Sigmoid colon (tissue), 3 donors: ENCODE results near the gene RABEP2.

Source experiments
- POLR2A ChIP-seq, 2 donors: fragments of 450-650 bp; IDR thresholded peaks; one replicate each; pipeline ENCODE4 v1.6.1; 2016; ENCODE audit warnings: antibody characterized with exemption in 2 of 2, mild to moderate bottlenecking in 2 of 2, moderate library complexity in 2 of 2
- TF ChIP-seq, protein P1 (sequence below), 4 experiments: fragments of 450-650 bp in 3 of 4; fragments of 200-600 bp in 1 of 4; IDR thresholded peaks; one replicate each; pipeline ENCODE4 v1.5.1; 2016 to 2019; ENCODE audit warnings: antibody characterized with exemption in 4 of 4, mild to moderate bottlenecking in 3 of 4, moderate library complexity in 2 of 4

DNA sequence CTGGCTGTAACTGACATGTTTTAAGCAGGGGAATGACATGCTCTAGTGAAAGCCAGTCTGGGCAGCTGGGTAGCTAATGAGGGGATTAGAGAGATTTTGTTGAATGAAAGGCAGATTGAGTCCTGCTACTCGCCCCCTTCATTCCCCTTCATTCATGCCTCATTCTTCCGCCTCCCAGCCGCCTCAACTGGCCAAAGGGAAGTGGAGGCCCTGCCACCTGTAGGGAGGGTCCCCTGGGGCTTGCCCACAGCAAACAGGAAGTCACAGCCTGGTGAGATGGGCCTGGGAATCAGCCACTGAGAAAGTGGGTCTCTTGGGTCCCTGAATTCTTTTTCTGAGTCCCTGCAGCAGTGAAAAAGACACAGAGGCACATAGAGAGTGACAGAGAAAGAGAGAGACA is 5.6 kb upstream of the RABEP2 start:
- no peak for TF ChIP-seq POLR2A (IDR thresholded peaks at IDR 0.05)
- TF ChIP-seq, protein P1, sequence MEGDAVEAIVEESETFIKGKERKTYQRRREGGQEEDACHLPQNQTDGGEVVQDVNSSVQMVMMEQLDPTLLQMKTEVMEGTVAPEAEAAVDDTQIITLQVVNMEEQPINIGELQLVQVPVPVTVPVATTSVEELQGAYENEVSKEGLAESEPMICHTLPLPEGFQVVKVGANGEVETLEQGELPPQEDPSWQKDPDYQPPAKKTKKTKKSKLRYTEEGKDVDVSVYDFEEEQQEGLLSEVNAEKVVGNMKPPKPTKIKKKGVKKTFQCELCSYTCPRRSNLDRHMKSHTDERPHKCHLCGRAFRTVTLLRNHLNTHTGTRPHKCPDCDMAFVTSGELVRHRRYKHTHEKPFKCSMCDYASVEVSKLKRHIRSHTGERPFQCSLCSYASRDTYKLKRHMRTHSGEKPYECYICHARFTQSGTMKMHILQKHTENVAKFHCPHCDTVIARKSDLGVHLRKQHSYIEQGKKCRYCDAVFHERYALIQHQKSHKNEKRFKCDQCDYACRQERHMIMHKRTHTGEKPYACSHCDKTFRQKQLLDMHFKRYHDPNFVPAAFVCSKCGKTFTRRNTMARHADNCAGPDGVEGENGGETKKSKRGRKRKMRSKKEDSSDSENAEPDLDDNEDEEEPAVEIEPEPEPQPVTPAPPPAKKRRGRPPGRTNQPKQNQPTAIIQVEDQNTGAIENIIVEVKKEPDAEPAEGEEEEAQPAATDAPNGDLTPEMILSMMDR (IDR thresholded peaks at IDR 0.05): no peak
